ENCODE measurements around the gene KIAA1217. TPM values are rescaled to one million over a fixed set of nuclear protein-coding genes. Genes with fewer than 3 reads are reported as not detected.

KIAA1217 gene
- total RNA-seq, result 10 to 100 TPM; 27.1 to 43.6 (median 31.5) TPM
- 14.6 TPM for polyA plus RNA-seq
- long read RNA-seq, donor 1, partial matches to known transcripts, result 2 of 8 reads
- long read RNA-seq, donor 1, other reads (novel, unspliced or antisense), result 6 of 8 reads
- long read RNA-seq, donor 2, partial matches to known transcripts, result 3 of 5 reads
- long read RNA-seq, donor 2, other reads (novel, unspliced or antisense), result 2 of 5 reads
- long read RNA-seq, donor 3, partial matches to known transcripts, result 6 of 13 reads
- long read RNA-seq, donor 3, other reads (novel, unspliced or antisense), result 7 of 13 reads
- long read RNA-seq, donor 4, partial matches to known transcripts, result 1 of 9 reads
- long read RNA-seq, donor 4, other reads (novel, unspliced or antisense), result 8 of 9 reads

- intact Hi-C loops (cut with DNase I), result loop anchor here in 2 of 4 donors (2.0 to 10.0 kb wide), 3 partner anchors 32 to 306 kb away; no protein-coding TSS in a partner anchor
- H3K4me3 ChIP-seq (ENCODE audit: low read length), result peak within 1 kb of the TSS; percentile 94
- peak within 1 kb of the TSS; percentile 90 for H3K27ac ChIP-seq (ENCODE audit: low read length)
- WGBS, result under 1% methylated on average over 34 of the region's 34 CpGs
- H3K9me3 ChIP-seq (ENCODE audit: control insufficient read depth, low read length), result no peaks in the 10 kb centered on the region
- ATAC-seq, result peak; percentile 74 to 76
- peaks cover 16% of the 10 kb centered on the region for H3K4me1 ChIP-seq (ENCODE audit: control insufficient read depth, insufficient read depth, low read length)
- H3K27me3 ChIP-seq (ENCODE audit: control insufficient read depth, insufficient read depth), result no peaks in the 10 kb centered on the region
- peak; percentile 31 to 79 (median 76) for DNase-seq
Observed at GRCh38 chr10:24208661-24209431, at the start of gene KIAA1217. Gene KIAA1217, plus strand, starts transcription at chr10:24209138. Its CDS starts 56 bp downstream, at chr10:24209194.

- 52% methylated on average over 4 of the region's 4 CpGs for WGBS
- DNase-seq (no peak), ATAC-seq (no peak)
- Histone ChIP-seq H3K9me3 (ENCODE audit: control insufficient read depth, low read length) (peaks cover 2% of the 10 kb centered on the region), H3K27me3 (ENCODE audit: control insufficient read depth, insufficient read depth) (no peaks in the 10 kb centered on the region), H3K4me1 (ENCODE audit: control insufficient read depth, insufficient read depth, low read length) (no peaks in the 10 kb centered on the region), H3K27ac (ENCODE audit: low read length) (no peak overlapping the region), H3K4me3 (ENCODE audit: low read length) (no peak overlapping the region)
- intact Hi-C loops (cut with DNase I), result no loop called here
Observed at GRCh38 chr10:24162206-24162985, 46.5 kb upstream of the KIAA1217 start.

GRCh38 chr10:24163485-24163884 lies 45.5 kb upstream of the KIAA1217 start:
- Histone ChIP-seq H3K4me1 (ENCODE audit: control insufficient read depth, insufficient read depth, low read length) (peaks cover 2% of the 10 kb centered on the region), H3K9me3 (ENCODE audit: control insufficient read depth, low read length) (no peaks in the 10 kb centered on the region), H3K4me3 (ENCODE audit: low read length) (no peak overlapping the region), H3K27ac (ENCODE audit: low read length) (no peak overlapping the region), H3K27me3 (ENCODE audit: control insufficient read depth, insufficient read depth) (no peaks in the 10 kb centered on the region)
- DNase-seq, result no peak
- 99% methylated on average over 2 of the region's 2 CpGs for WGBS
- intact Hi-C loops (cut with DNase I), result no loop called here
- ATAC-seq, result no peak

DNA sequence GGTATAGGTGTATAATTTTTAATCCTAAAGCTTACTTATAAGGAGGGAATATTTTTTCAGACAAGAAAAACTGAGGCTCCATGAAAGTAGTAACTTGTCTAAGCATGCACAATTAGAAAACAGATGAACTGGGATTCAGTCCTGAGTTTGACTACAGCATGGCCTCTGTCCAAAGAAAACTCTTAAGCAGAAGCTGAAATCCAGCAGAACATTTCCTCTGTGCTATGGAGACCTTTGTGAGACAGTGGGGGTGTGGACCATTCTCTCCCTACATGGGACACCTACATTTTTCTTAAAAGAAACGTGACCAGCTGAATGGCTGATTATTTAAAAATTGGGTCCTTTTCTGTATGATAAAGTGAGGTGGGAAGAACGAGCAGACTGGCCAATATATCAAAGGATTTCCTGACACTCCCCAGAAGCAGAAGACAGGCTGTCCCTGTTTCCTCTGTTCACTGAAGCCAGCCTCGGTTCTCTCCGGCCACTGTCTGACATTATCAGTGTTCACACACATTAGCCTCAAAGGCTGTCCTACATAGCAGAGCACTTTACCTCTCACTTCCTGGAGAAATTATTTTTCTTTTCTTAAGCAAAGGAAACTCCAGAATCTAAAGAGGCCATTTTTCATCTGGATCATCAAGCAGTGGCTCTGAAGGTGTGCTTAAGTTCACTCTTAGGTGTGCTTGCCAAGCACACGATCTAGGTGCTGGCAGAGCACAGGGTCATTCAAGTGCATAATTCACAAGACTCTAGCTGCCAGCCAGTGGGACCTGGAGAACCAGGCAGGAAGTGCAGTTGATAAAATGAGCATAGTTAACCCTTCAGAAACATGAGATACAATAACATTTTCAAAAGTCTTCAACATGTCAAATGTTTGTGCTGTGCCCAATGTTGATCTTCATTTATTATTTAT lies 40.4 kb upstream of the KIAA1217 start:
- Histone ChIP-seq H3K4me3 (ENCODE audit: low read length) (no peak overlapping the region), H3K27ac (ENCODE audit: low read length) (peak overlapping the region; percentile 48), H3K4me1 (ENCODE audit: control insufficient read depth, insufficient read depth, low read length) (peaks cover 2% of the 10 kb centered on the region), H3K9me3 (ENCODE audit: control insufficient read depth, low read length) (no peaks in the 10 kb centered on the region), H3K27me3 (ENCODE audit: control insufficient read depth, insufficient read depth) (no peaks in the 10 kb centered on the region)
- DNase-seq (peak in 1 of 3 donors; percentile 60), ATAC-seq (peak; percentile 87 to 90)
- 3% methylated on average over 5 of the region's 5 CpGs for WGBS
- intact Hi-C loops (cut with DNase I), result no loop called here

- intact Hi-C loops (cut with DNase I), result no loop called here
- no peaks in the 10 kb centered on the region for H3K27me3 ChIP-seq (ENCODE audit: control insufficient read depth, insufficient read depth)
- H3K9me3 ChIP-seq (ENCODE audit: control insufficient read depth, low read length), result no peaks in the 10 kb centered on the region
- H3K4me3 ChIP-seq (ENCODE audit: low read length), result no peak overlapping the region
- 68% methylated on average over 5 of the region's 5 CpGs for WGBS
- ATAC-seq (no peak), DNase-seq (no peak)
- H3K27ac ChIP-seq (ENCODE audit: low read length), result no peak overlapping the region
- peaks cover 2% of the 10 kb centered on the region for H3K4me1 ChIP-seq (ENCODE audit: control insufficient read depth, insufficient read depth, low read length)
Observed at GRCh38 chr10:24170199-24170598, 38.7 kb upstream of the KIAA1217 start.

DNA sequence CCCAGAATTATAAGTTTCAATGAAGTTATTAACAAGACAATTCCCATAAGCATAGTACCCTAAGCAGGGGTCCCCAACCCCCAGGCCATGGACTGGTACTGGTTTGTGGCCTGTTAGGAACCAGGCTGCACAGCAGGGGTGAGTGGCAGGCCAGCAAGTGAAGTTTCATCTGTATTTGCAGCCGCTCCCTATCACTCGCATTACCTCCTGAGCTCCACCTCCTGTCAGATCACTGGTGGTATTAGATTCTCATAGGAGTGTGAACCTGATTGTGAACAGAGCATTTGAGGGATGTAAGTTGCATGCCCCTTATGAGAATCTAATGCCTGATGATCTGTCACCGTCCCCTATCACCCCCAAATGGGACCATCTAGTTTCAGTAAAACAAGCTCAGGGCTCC lies 36.0 kb upstream of the KIAA1217 start:
- DNase-seq (no peak), ATAC-seq (no peak)
- intact Hi-C loops (cut with DNase I), result no loop called here
- 96% methylated on average over 3 of the region's 3 CpGs for WGBS
- Histone ChIP-seq H3K4me1 (ENCODE audit: control insufficient read depth, insufficient read depth, low read length) (no peaks in the 10 kb centered on the region), H3K9me3 (ENCODE audit: control insufficient read depth, low read length) (no peaks in the 10 kb centered on the region), H3K4me3 (ENCODE audit: low read length) (no peak overlapping the region), H3K27me3 (ENCODE audit: control insufficient read depth, insufficient read depth) (no peaks in the 10 kb centered on the region), H3K27ac (ENCODE audit: low read length) (no peak overlapping the region)

GRCh38 chr10:24174014-24174413 lies 34.9 kb upstream of the KIAA1217 start:
- intact Hi-C loops (cut with DNase I), result no loop called here
- 89% methylated on average over 2 of the region's 2 CpGs for WGBS

GRCh38 chr10:24176658-24177057 lies 32.3 kb upstream of the KIAA1217 start:
- Histone ChIP-seq H3K9me3 (ENCODE audit: control insufficient read depth, low read length) (no peaks in the 10 kb centered on the region), H3K4me1 (ENCODE audit: control insufficient read depth, insufficient read depth, low read length) (no peaks in the 10 kb centered on the region), H3K27ac (ENCODE audit: low read length) (no peak overlapping the region), H3K27me3 (ENCODE audit: control insufficient read depth, insufficient read depth) (no peaks in the 10 kb centered on the region), H3K4me3 (ENCODE audit: low read length) (no peak overlapping the region)
- intact Hi-C loops (cut with DNase I), result no loop called here
- 97% methylated on average over 19 of the region's 19 CpGs for WGBS
- DNase-seq (peak in 2 of 3 donors; percentile 39 to 43), ATAC-seq (no peak)

More at GRCh38 chr10:24174014-24174413, 34.9 kb upstream of the KIAA1217 start:
- no peaks in the 10 kb centered on the region for H3K27me3 ChIP-seq (ENCODE audit: control insufficient read depth, insufficient read depth)
- no peak overlapping the region for H3K4me3 ChIP-seq (ENCODE audit: low read length)
- H3K27ac ChIP-seq (ENCODE audit: low read length), result no peak overlapping the region
- ATAC-seq, result no peak
- no peaks in the 10 kb centered on the region for H3K4me1 ChIP-seq (ENCODE audit: control insufficient read depth, insufficient read depth, low read length)
- DNase-seq, result no peak
- H3K9me3 ChIP-seq (ENCODE audit: control insufficient read depth, low read length), result no peaks in the 10 kb centered on the region

DNA sequence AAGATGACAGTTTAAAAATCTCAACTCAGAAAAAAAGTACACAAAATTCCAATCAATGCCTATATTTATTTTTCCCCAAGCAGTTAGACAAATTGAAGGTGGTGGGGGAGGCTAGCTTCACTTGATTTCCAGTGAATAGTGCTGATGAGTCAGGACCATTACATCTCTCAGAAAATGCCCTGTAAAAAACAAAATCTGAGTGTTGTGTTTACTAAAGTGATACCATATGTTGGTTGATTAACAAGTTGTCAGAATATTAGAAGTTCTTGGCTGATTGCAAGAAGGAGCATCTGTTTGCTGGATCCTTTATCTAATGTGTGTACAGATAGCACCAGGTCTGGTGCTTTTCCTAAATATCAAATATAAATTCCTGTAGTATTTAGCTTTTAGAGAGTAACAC lies 31.3 kb upstream of the KIAA1217 start:
- Histone ChIP-seq H3K27ac (ENCODE audit: low read length) (no peak overlapping the region), H3K4me3 (ENCODE audit: low read length) (no peak overlapping the region), H3K9me3 (ENCODE audit: control insufficient read depth, low read length) (no peaks in the 10 kb centered on the region), H3K4me1 (ENCODE audit: control insufficient read depth, insufficient read depth, low read length) (no peaks in the 10 kb centered on the region), H3K27me3 (ENCODE audit: control insufficient read depth, insufficient read depth) (no peaks in the 10 kb centered on the region)
- intact Hi-C loops (cut with DNase I), result no loop called here
- no peak for DNase-seq
- no peak for ATAC-seq

- no peak overlapping the region for H3K27ac ChIP-seq (ENCODE audit: low read length)
- no peak overlapping the region for H3K4me3 ChIP-seq (ENCODE audit: low read length)
- ATAC-seq (no peak), DNase-seq (no peak)
- no peaks in the 10 kb centered on the region for H3K27me3 ChIP-seq (ENCODE audit: control insufficient read depth, insufficient read depth)
- no peaks in the 10 kb centered on the region for H3K9me3 ChIP-seq (ENCODE audit: control insufficient read depth, low read length)
- 48% methylated on average over 2 of the region's 2 CpGs for WGBS
- intact Hi-C loops (cut with DNase I), result no loop called here
- H3K4me1 ChIP-seq (ENCODE audit: control insufficient read depth, insufficient read depth, low read length), result peaks cover 2% of the 10 kb centered on the region
Observed at GRCh38 chr10:24180891-24181290, 28.0 kb upstream of the KIAA1217 start.

Measured in right cardiac atrium (tissue), 5 donors.